AG09309 (cell line): ENCODE data around the gene SHROOM1.

Experiments used
- DNase-seq: peaks from one replicate; pipeline ENCODE4 v3.0.0-alpha.2; 2010; ENCODE audit warnings: low read depth
- H3K4me3 ChIP-seq: 2 replicates; pipeline ENCODE4 v1.5.1; 2011; ENCODE audit warnings: mild to moderate bottlenecking, low read depth, low read length, moderate library complexity; ENCODE audit not compliant: control insufficient read depth
- TF ChIP-seq, protein P1 (sequence below): IDR thresholded peaks from 2 replicates; pipeline ENCODE4 v1.5.1; 2011; ENCODE audit warnings: mild to moderate bottlenecking, low read depth, low read length, inconsistent platforms; ENCODE audit not compliant: insufficient read depth, control insufficient read depth; ENCODE audit errors: missing control alignments

Gene SHROOM1

DNA sequence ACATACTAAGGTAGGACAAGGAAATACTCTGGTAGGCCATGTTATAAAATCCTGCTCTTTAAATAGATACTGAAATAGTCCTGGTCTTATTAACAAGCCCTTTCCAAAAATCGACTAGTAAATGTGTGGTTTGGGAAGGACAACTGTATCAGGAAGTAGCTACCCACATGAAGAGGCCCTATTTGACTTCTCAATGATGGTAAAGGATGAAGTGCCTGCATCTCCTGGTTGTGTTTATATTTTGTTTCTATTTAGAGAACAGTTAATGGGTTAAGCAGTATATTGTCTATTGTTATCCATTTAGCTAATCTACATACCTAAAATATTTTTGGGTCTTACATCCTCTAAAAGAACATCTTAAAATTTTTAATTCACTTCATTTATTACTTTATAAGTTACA lies 23.3 kb upstream of the SHROOM1 start:
- no peak overlapping the region for H3K4me3 ChIP-seq
- no peak for DNase-seq
- TF ChIP-seq, protein P1, sequence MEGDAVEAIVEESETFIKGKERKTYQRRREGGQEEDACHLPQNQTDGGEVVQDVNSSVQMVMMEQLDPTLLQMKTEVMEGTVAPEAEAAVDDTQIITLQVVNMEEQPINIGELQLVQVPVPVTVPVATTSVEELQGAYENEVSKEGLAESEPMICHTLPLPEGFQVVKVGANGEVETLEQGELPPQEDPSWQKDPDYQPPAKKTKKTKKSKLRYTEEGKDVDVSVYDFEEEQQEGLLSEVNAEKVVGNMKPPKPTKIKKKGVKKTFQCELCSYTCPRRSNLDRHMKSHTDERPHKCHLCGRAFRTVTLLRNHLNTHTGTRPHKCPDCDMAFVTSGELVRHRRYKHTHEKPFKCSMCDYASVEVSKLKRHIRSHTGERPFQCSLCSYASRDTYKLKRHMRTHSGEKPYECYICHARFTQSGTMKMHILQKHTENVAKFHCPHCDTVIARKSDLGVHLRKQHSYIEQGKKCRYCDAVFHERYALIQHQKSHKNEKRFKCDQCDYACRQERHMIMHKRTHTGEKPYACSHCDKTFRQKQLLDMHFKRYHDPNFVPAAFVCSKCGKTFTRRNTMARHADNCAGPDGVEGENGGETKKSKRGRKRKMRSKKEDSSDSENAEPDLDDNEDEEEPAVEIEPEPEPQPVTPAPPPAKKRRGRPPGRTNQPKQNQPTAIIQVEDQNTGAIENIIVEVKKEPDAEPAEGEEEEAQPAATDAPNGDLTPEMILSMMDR = no peak

DNA sequence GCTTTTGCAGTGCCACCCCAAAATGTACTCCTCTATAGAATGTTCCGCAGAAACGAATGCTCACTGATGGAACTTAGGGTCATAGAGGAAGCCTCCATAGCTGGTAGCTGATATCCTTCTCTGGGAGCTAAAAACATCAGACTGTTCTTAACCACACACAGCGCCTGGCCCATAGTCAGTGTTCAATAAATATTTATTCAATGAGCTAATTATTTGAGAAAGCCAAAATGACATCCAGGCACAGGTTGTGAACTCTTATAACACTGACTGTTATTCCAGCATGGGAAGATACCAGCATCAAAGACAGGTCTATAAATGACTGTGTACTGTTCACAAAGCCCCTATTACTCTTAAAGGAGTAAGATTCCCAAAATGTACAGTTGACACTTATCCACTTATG lies 22.9 kb upstream of the SHROOM1 start:
- no peak overlapping the region for H3K4me3 ChIP-seq
- TF ChIP-seq, protein P1 = no peak
- no peak for DNase-seq

DNA sequence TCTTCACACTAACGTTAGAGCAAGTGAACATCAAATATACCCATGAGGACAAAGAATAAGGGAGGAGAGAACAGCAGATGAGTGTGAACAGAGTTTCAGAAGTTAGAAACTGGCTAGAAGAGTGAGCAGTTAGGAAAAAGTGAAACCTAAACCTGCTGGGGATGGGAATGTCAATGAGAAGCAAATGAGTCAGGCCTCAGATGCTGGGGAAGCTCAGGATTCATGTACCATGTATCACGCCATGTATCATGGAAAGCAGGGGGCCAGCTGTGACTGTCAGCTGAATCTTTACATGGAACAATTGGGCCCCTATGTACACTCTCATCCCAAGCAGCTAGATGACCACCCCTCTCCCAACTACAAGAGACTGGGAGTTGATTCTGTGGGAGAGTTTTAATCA lies 19.6 kb upstream of the SHROOM1 start:
- DNase-seq = no peak
- H3K4me3 ChIP-seq = no peak overlapping the region
- TF ChIP-seq, protein P1 = no peak

DNA sequence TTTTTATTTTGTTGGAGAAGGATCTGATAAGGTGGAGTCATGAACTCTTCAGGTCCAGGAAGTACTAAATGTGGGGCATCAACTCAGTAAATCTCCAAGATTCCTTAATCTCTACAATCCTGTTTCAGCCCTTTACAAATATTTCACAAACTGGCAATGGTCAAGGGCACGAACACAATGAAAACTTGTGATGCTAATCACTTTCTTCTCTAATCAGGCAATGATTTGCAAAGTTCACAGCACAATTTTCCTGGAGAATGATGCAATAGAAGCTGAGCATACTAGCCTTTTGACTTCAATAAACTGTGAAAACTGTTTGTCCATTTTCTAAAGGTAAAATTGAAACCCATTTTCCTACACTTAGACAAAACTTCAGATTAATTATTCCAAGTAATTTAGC lies 18.9 kb upstream of the SHROOM1 start:
- DNase-seq = no peak
- TF ChIP-seq, protein P1 = no peak
- H3K4me3 ChIP-seq = no peak overlapping the region

DNA sequence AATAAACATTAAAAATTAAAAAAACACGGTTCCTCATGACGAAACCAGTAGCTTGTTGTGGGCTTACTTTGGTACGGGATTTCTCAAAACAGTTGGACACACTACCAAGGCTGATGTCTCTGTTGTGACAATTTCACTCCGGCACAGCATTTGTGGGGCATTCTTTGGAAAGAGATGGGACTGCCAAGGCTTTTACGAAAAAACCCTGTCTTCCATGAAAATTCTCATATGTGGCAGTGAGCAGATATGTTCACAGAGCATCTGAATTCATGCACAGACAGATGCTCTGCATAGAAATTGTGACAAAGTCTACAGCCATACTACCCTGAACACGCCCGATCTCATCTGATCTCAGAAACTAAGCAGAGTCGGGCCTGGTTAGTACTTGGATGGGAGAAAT lies 17.8 kb upstream of the SHROOM1 start:
- TF ChIP-seq, protein P1 = no peak
- no peak for DNase-seq
- no peak overlapping the region for H3K4me3 ChIP-seq

DNA sequence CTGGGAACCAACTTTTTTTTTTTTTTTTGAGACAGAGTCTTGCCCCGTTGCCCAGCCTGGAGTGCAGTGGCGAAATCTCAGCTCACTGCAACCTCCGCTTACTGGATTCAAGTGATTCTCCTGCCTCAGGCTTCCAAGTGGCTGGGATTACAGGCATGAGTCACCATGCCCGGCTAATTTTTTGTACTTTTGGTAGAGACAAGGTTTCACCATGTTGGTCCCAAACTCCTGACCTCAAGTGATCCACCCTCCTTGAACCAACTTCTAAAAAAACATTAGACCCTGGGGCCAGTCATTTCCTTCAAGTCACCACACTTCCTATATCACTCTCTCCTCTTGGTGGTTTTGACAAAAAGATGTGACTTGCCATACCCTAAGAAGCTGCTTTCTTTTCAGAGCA lies 10.9 kb upstream of the SHROOM1 start:
- TF ChIP-seq, protein P1 = no peak
- no peak overlapping the region for H3K4me3 ChIP-seq
- DNase-seq = peak; percentile 45

DNA sequence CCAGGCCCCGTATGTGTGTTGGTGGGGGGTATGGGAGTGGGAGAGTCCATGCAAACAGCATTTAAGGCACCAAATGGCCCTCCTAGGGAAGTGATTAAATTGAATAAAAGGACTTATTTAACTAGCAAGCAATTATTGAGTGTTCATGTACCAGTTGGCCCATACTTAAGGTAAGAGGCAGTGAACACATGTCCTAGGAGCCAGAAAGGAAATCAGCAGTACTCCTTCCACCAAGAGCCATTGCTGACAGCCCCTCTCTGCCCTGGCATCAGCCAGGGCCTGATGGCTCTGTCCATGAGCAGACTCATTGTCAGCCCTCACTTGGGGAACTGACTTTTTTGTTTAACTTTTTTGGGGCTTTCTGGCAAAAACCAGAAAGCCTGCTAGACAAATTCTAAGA lies 10.4 kb upstream of the SHROOM1 start:
- TF ChIP-seq, protein P1 = no peak
- no peak for DNase-seq

More for the DNA sequence above, 10.4 kb upstream of the SHROOM1 start:
- no peak overlapping the region for H3K4me3 ChIP-seq
